ENCODE data around the gene PFKL. TPM values are rescaled to one million over a fixed set of nuclear protein-coding genes. Genes with fewer than 3 reads are reported as not detected.

Gene PFKL
- polyA plus RNA-seq, 6 donors from 2014 or later: 165 to 210 (median 189) TPM

GRCh38 chr21:44325386-44326271 lies 25.8 kb downstream of the PFKL start:
- peaks cover 0 to 6% (median 0%) of the 10 kb centered on the region in 3 donors for H3K4me1 Mint-ChIP-seq
- ATAC-seq (ENCODE audit: low read depth in 2 of 2) (no peak), DNase-seq (no peak)
- no peak overlapping the region for H3K4me3 Mint-ChIP-seq
- no peaks in the 10 kb centered on the region for H3K27me3 Mint-ChIP-seq
- H3K36me3 Mint-ChIP-seq: no peaks in the 10 kb centered on the region
- no peaks in the 10 kb centered on the region for H3K9me3 Mint-ChIP-seq
- H3K27ac Mint-ChIP-seq: peak overlapping the region in 1 of 6 donors; percentile 18

- H3K9me3 Mint-ChIP-seq: no peaks in the 10 kb centered on the region
- no peak overlapping the region for H3K4me3 Mint-ChIP-seq
- peaks cover 0 to 6% (median 0%) of the 10 kb centered on the region in 3 donors for H3K4me1 Mint-ChIP-seq
- peak overlapping the region in 1 of 6 donors; percentile 18 for H3K27ac Mint-ChIP-seq
- no peaks in the 10 kb centered on the region for H3K36me3 Mint-ChIP-seq
- no peak for DNase-seq
- no peak for ATAC-seq (ENCODE audit: low read depth in 2 of 2)
- no peaks in the 10 kb centered on the region for H3K27me3 Mint-ChIP-seq
Observed at GRCh38 chr21:44326272-44326647, 26.4 kb downstream of the PFKL start.

- no peak overlapping the region for H3K4me3 Mint-ChIP-seq
Observed at GRCh38 chr21:44326716-44327602, 27.1 kb downstream of the PFKL start.

GRCh38 chr21:44327603-44327974 lies 27.7 kb downstream of the PFKL start:
- no peak for DNase-seq
- no peaks in the 10 kb centered on the region for H3K27me3 Mint-ChIP-seq
- no peaks in the 10 kb centered on the region for H3K9me3 Mint-ChIP-seq
- peak overlapping the region in 1 of 6 donors; percentile 53 for H3K27ac Mint-ChIP-seq
- no peak for ATAC-seq (ENCODE audit: low read depth in 2 of 2)
- no peaks in the 10 kb centered on the region for H3K36me3 Mint-ChIP-seq
- peaks cover 0 to 6% (median 0%) of the 10 kb centered on the region in 3 donors for H3K4me1 Mint-ChIP-seq
- H3K4me3 Mint-ChIP-seq: no peak overlapping the region

More at GRCh38 chr21:44326716-44327602, 27.1 kb downstream of the PFKL start:
- H3K27me3 Mint-ChIP-seq: no peaks in the 10 kb centered on the region
- DNase-seq (no peak), ATAC-seq (ENCODE audit: low read depth in 2 of 2) (peak in 1 of 2 donors; percentile 13)
- no peaks in the 10 kb centered on the region for H3K36me3 Mint-ChIP-seq
- peak overlapping the region in 1 of 6 donors; percentile 28 for H3K27ac Mint-ChIP-seq
- H3K9me3 Mint-ChIP-seq: no peaks in the 10 kb centered on the region
- peaks cover 0 to 6% (median 0%) of the 10 kb centered on the region in 3 donors for H3K4me1 Mint-ChIP-seq

- Mint-ChIP-seq H3K27me3 (no peaks in the 10 kb centered on the region), H3K36me3 (no peaks in the 10 kb centered on the region), H3K4me1 (peaks cover 0 to 6% (median 0%) of the 10 kb centered on the region in 3 donors), H3K27ac (peak overlapping the region in 3 of 6 donors; percentile 49 to 90 (median 53)), H3K9me3 (no peaks in the 10 kb centered on the region), H3K4me3 (no peak overlapping the region)
- DNase-seq (no peak), ATAC-seq (ENCODE audit: low read depth in 2 of 2) (no peak)
Observed at GRCh38 chr21:44328242-44328895, 28.5 kb downstream of the PFKL start.

GRCh38 chr21:44329086-44329889 lies 29.4 kb downstream of the PFKL start:
- no peak for ATAC-seq (ENCODE audit: low read depth in 2 of 2)

GRCh38 chr21:44329971-44330681 lies 30.3 kb downstream of the PFKL start:
- H3K27ac Mint-ChIP-seq: peak overlapping the region in 2 of 6 donors; percentile 47 to 53
- no peaks in the 10 kb centered on the region for H3K9me3 Mint-ChIP-seq
- ATAC-seq (ENCODE audit: low read depth in 2 of 2) (no peak), DNase-seq (no peak)
- peaks cover 0 to 10% (median 0%) of the 10 kb centered on the region in 3 donors for H3K4me1 Mint-ChIP-seq
- H3K36me3 Mint-ChIP-seq: no peaks in the 10 kb centered on the region
- H3K4me3 Mint-ChIP-seq: no peak overlapping the region
- no peaks in the 10 kb centered on the region for H3K27me3 Mint-ChIP-seq

More at GRCh38 chr21:44329086-44329889, 29.4 kb downstream of the PFKL start:
- Mint-ChIP-seq H3K36me3 (no peaks in the 10 kb centered on the region), H3K4me1 (peaks cover 0 to 6% (median 0%) of the 10 kb centered on the region in 3 donors), H3K27ac (peak overlapping the region in 5 of 6 donors; percentile 30 to 70 (median 49)), H3K4me3 (no peak overlapping the region), H3K9me3 (no peaks in the 10 kb centered on the region), H3K27me3 (no peaks in the 10 kb centered on the region)
- DNase-seq: no peak

GRCh38 chr21:44330698-44331097 lies 30.8 kb downstream of the PFKL start:
- H3K4me3 Mint-ChIP-seq: no peak overlapping the region
- no peaks in the 10 kb centered on the region for H3K36me3 Mint-ChIP-seq
- ATAC-seq (ENCODE audit: low read depth in 2 of 2) (no peak), DNase-seq (no peak)
- H3K27ac Mint-ChIP-seq: no peak overlapping the region
- H3K4me1 Mint-ChIP-seq: peaks cover 0 to 10% (median 0%) of the 10 kb centered on the region in 3 donors
- H3K27me3 Mint-ChIP-seq: no peaks in the 10 kb centered on the region
- H3K9me3 Mint-ChIP-seq: no peaks in the 10 kb centered on the region

GRCh38 chr21:44331209-44331608 lies 31.4 kb downstream of the PFKL start:
- Mint-ChIP-seq H3K4me1 (peaks cover 0 to 10% (median 0%) of the 10 kb centered on the region in 3 donors), H3K4me3 (no peak overlapping the region), H3K27ac (no peak overlapping the region), H3K27me3 (no peaks in the 10 kb centered on the region), H3K36me3 (no peaks in the 10 kb centered on the region), H3K9me3 (no peaks in the 10 kb centered on the region)
- ATAC-seq (ENCODE audit: low read depth in 2 of 2): no peak
- DNase-seq: no peak

GRCh38 chr21:44331650-44332307 lies 31.9 kb downstream of the PFKL start:
- peaks cover 0 to 10% (median 2%) of the 10 kb centered on the region in 3 donors for H3K4me1 Mint-ChIP-seq
- ATAC-seq (ENCODE audit: low read depth in 2 of 2) (no peak), DNase-seq (no peak)
- no peaks in the 10 kb centered on the region for H3K27me3 Mint-ChIP-seq
- no peaks in the 10 kb centered on the region for H3K9me3 Mint-ChIP-seq
- H3K27ac Mint-ChIP-seq: peak overlapping the region in 2 of 6 donors; percentile 68 to 82
- H3K4me3 Mint-ChIP-seq: no peak overlapping the region
- H3K36me3 Mint-ChIP-seq: no peaks in the 10 kb centered on the region

- H3K4me1 Mint-ChIP-seq: peaks cover 0 to 10% (median 7%) of the 10 kb centered on the region in 3 donors
- no peak for ATAC-seq (ENCODE audit: low read depth in 2 of 2)
- H3K27me3 Mint-ChIP-seq: no peaks in the 10 kb centered on the region
- no peak overlapping the region for H3K4me3 Mint-ChIP-seq
- DNase-seq: no peak
- H3K36me3 Mint-ChIP-seq: no peaks in the 10 kb centered on the region
- no peaks in the 10 kb centered on the region for H3K9me3 Mint-ChIP-seq
- H3K27ac Mint-ChIP-seq: peak overlapping the region in 1 of 6 donors; percentile 31
Observed at GRCh38 chr21:44332383-44332782, 32.5 kb downstream of the PFKL start.
